HG03097 (cell line): ENCODE data around the gene NANOS3.
"Not testable (repeated sequence)": the region's sequence is repeated elsewhere in the genome, so short reads cannot be mapped to it uniquely, and the experiment has no call there.

Source experiments
- ATAC-seq: cut with Tn5 transposase; IDR thresholded peaks from one replicate; pipeline ENCODE4 v1.9.1; 2021; ENCODE audit not compliant: unreplicated experiment, low FRiP score

The NANOS3 gene

GRCh38 chr19:13842291-13843103, 34.4 kb upstream of the NANOS3 start:
- no peak for ATAC-seq

DNA sequence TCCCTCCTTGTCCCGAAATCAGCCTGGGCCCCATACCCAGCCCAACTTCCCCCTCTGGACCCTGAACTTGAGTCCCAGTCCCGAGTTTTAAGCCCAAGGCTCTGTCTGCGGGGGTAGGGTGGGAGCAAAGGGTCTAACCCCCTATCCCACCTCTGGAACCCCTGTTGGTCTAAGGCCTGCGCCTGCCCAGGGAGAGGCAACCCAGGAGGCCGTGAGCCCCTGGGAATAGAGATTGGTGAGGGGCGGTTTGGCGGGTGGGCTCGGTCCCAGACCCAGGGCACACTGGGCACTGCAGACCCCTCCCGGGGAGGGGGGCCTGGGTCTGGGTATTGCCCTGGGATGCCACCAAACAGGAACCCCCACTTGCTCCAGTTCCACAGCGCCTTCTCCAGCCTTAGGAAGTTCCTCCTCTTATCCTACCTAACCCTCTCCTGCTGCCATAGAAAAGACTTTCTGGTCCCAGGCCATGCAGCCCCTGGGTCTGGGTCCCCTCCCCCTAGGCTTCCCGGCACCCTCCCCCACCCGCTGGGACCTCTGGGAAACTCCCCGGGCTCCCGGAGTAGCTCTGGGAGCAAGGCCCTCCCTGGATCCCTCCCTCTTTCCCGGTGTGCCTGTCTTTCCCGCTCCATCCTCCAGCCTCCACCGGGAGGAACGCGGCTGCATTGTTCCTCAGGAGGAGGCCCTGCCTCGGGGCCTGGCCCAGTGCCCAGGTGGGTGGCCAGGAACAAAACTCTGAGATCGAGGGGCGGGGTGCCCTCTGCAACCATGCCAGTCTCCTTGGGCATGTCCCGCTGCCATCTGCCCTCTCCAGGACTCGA, 33.6 kb upstream of the NANOS3 start:
- ATAC-seq = no peak

- no peak for ATAC-seq
Measured at GRCh38 chr19:13844130-13844631, 32.8 kb upstream of the NANOS3 start.

GRCh38 chr19:13846557-13847406, 30.2 kb upstream of the NANOS3 start:
- peak; percentile 36 for ATAC-seq

- ATAC-seq = no peak
Measured at GRCh38 chr19:13847407-13848339, 29.3 kb upstream of the NANOS3 start.

DNA sequence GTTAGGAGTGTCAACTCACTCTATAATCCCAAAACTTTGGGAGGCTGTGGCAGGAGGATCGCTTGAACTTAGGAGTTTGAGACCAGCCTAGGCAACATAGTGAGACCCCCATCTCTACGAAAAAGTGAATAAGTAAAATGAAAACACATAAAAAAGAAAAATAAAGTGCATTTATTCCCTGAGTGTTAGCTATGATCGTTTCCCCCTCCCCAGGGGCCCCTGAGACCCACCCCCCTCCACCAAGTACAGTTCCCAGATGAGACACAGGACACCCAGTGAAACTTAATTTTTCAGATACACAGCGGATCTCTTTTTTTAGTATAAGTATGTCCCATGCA, 28.6 kb upstream of the NANOS3 start:
- no peak for ATAC-seq

GRCh38 chr19:13848798-13849676, 27.9 kb upstream of the NANOS3 start:
- no peak for ATAC-seq

DNA sequence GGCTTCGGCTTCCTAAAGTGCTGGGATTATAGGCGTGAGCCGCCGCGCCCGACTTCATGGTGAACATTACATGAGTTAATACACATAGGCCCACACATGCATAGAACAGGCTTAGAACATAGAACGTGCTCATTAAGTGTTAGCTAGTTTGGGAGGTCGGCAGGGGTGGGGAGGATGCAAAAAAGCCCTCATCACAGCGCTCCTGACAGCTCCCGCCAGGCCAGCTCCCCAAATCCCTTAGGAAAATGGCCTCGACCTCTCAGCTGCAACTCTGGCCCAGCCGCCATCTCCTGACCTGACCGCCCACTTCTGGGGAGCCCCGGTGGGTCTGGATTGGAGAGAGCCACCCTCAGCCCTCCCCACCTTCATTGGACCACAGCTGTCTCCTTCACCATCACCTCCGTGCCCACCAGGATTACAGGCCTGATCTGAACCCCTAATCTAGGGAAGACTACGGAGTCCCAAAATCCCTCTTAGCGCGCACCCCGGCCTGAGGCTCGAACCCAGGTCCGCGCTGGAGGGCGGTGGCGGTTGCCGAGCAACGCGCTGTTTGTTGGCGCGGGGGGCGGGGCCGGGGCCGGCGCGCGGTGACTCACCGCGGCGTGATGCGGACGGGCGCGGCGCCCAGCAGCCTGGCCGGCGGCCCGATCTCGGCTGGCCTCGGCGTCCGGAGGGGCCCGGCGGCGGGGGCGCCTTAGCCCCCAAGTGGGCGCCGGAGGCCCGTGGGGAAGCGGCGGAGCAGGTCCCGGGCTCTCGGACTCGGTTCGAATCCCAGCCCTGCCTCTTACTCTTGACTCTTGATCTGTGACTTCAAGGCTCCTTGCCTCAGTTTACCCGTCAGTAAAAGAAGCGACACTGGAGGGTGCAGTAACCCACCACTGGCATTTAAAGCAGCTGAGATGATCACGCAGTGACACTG, 26.7 kb upstream of the NANOS3 start:
- ATAC-seq = no peak

GRCh38 chr19:13850910-13851733, 25.8 kb upstream of the NANOS3 start:
- no peak for ATAC-seq

DNA sequence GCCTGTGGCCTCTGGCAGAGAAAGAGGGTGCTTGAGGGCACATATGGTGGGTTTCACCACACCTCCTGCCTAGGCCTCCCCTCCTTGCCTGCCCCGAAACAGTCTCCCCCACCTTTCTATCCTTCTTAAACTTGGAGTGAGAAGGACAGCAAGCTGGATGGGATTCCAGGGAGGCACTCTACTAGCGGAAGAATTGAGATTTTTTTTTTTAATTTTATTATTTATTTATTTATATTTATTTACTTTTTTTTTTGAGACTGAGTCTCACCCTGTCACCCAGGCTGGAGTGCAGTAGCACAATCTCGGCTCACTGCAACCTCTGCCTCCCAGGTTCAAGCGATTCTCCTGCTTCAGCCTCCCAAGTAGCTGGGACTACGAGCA, 25.2 kb upstream of the NANOS3 start:
- ATAC-seq = not testable (repeated sequence)

DNA sequence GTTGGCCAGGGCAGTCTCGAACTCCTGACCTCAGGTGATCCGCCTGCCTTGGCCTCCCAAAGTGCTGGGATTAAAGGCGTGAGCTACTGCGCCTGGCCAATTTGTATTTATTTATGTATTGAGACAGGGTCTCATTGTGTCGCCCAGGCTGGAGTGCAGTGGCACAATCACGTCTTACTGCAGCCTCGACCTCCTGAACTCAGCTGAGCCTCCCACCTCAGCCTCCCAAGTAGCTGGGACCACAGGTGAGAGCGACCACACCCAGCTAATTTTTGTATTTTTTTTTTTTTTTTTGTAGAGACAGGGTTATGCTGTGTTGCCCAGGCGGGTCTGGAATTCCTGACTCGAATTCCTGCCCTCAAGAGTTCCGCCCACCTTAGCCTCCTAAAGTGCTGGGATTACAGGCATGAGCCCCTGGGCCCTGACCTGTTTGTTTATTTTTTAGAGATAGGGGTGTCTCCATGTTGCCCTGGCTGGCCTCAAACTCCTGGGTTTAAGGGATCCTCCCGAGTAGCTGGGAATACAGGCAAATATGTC, 24.7 kb upstream of the NANOS3 start:
- not testable (repeated sequence) for ATAC-seq

DNA sequence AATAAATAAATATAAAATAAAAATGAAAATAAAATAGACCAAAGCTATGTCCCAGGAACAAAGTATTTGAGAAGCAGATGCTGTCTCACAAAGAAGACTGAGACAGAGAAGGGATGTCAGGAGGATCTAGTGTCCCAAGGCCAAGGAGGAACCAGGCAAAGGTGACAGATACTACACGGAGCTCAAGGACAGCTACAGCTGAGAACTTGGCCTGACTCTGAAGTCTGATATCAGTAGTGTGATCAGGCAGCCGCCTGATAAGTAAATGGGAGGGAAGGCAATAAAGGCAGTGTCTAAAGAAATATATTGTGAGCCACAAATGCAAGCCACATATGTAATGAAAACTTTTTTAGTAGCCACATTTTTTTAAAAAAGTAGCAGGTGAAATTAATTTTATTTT, 20.4 kb upstream of the NANOS3 start:
- no peak for ATAC-seq

DNA sequence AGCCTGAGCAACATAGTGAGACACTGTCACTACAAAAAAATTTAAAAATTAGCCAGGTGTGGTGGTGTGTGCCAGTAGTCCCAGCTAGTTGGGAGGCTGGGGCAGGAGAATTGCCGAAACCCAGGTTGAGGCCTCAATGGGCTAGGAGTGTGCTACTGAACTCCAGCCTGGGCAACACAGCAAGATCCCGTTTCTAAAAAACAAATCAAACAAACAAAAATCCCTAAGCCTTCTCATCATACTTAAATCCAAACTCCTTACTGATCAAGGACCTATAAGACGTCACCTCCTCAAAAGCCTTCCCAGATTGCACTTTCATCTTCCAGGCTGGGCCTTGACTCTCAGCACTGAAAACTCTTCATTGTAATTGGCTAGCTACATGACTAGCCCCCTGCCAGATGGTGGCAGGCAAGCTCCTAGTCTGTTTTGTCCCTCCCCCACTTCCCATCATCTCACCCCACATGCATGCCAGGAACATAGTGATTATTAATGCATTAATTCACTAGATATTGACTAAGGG, 17.5 kb upstream of the NANOS3 start:
- no peak for ATAC-seq

- no peak for ATAC-seq
Measured at GRCh38 chr19:13860679-13861391, 16.1 kb upstream of the NANOS3 start.

GRCh38 chr19:13861392-13861713, 15.6 kb upstream of the NANOS3 start:
- no peak for ATAC-seq
